ENCODE data around the gene SUGCT. TPM values are rescaled to one million over a fixed set of nuclear protein-coding genes. Genes with fewer than 3 reads are reported as not detected.

SUGCT gene
- total RNA-seq, 2 experiments from 2014 or later: 0.95 to 1.2 TPM

- peaks cover 0 to 8% of the 10 kb centered on the region in 2 experiments for H3K9me3 ChIP-seq (ENCODE audit: control insufficient read depth in 1 of 2, insufficient read depth in 1 of 2, low read length in 2 of 2)
- CTCF ChIA-PET: no interaction called here
- Mint-ChIP-seq H3K4me1 (ENCODE audit: low read depth) (no peaks in the 10 kb centered on the region), H3K4me3 (no peak overlapping the region), H3K9me3 (no peaks in the 10 kb centered on the region), H3K36me3 (ENCODE audit: low read depth) (no peaks in the 10 kb centered on the region), H3K27me3 (peaks cover 5% of the 10 kb centered on the region), H3K27ac (no peak overlapping the region)
- H3K27ac ChIP-seq (ENCODE audit: low read depth in 1 of 2, low read length in 2 of 2): no peak overlapping the region
- H3K36me3 ChIP-seq (ENCODE audit: insufficient read depth, low read length): no peaks in the 10 kb centered on the region
- ATAC-seq (ENCODE audit: poor library complexity) (no peak), DNase-seq (peak in 3 of 14 experiments; percentile 2 to 26 (median 25))
- no peaks in the 10 kb centered on the region for H3K4me1 ChIP-seq (ENCODE audit: insufficient read depth, low read length)
- no peak for TF ChIP-seq CTCF (IDR thresholded peaks at IDR 0.05)
- no peak overlapping the region for H3K4me3 ChIP-seq (ENCODE audit: low read length)
- POLR2A ChIA-PET: no interaction called here
- intact Hi-C loops (cut with DNase I, micrococcal nuclease): loop anchor here in 1 of 2 experiments (10.0 kb wide), 1 partner anchor 370 kb away; no protein-coding TSS in a partner anchor
- H3K27me3 ChIP-seq (ENCODE audit: control insufficient read depth in 1 of 2, insufficient read depth in 2 of 2, low read length in 2 of 2): no peaks in the 10 kb centered on the region
Observed at GRCh38 chr7:40604601-40605438, 470.0 kb downstream of the SUGCT start.

- Histone ChIP-seq H3K27ac (ENCODE audit: low read depth in 1 of 2, low read length in 2 of 2) (no peak overlapping the region), H3K27me3 (ENCODE audit: control insufficient read depth in 1 of 2, insufficient read depth in 2 of 2, low read length in 2 of 2) (no peaks in the 10 kb centered on the region), H3K4me3 (ENCODE audit: low read length) (no peak overlapping the region), H3K9me3 (ENCODE audit: control insufficient read depth in 1 of 2, insufficient read depth in 1 of 2, low read length in 2 of 2) (peaks cover 0 to 8% of the 10 kb centered on the region in 2 experiments), H3K4me1 (ENCODE audit: insufficient read depth, low read length) (no peaks in the 10 kb centered on the region), H3K36me3 (ENCODE audit: insufficient read depth, low read length) (no peaks in the 10 kb centered on the region)
- intact Hi-C loops (cut with DNase I, micrococcal nuclease): loop anchor here in 1 of 2 experiments (10.0 kb wide), 1 partner anchor 374 kb away; no protein-coding TSS in a partner anchor
- H3K4me3 Mint-ChIP-seq: no peak overlapping the region
- no peaks in the 10 kb centered on the region for H3K9me3 Mint-ChIP-seq
- DNase-seq (no peak), ATAC-seq (ENCODE audit: poor library complexity) (no peak)
- CTCF ChIA-PET: no interaction called here
- H3K36me3 Mint-ChIP-seq (ENCODE audit: low read depth): no peaks in the 10 kb centered on the region
- POLR2A ChIA-PET: no interaction called here
- peaks cover 4% of the 10 kb centered on the region for H3K27me3 Mint-ChIP-seq
- H3K27ac Mint-ChIP-seq: no peak overlapping the region
- no peak for TF ChIP-seq CTCF (IDR thresholded peaks at IDR 0.05)
- H3K4me1 Mint-ChIP-seq (ENCODE audit: low read depth): no peaks in the 10 kb centered on the region
Observed at GRCh38 chr7:40608321-40609075, 473.7 kb downstream of the SUGCT start.

GRCh38 chr7:40610461-40610860 is 475.7 kb downstream of the SUGCT start:
- DNase-seq: no peak
- H3K4me3 ChIP-seq (ENCODE audit: low read length): no peak overlapping the region
- peaks cover 0 to 4% of the 10 kb centered on the region in 2 experiments for H3K9me3 ChIP-seq (ENCODE audit: control insufficient read depth in 1 of 2, insufficient read depth in 1 of 2, low read length in 2 of 2)
- no peak overlapping the region for H3K27ac ChIP-seq (ENCODE audit: low read depth in 1 of 2, low read length in 2 of 2)
- Mint-ChIP-seq H3K27ac (no peak overlapping the region), H3K4me3 (no peak overlapping the region), H3K9me3 (no peaks in the 10 kb centered on the region), H3K36me3 (ENCODE audit: low read depth) (no peaks in the 10 kb centered on the region), H3K27me3 (no peaks in the 10 kb centered on the region), H3K4me1 (ENCODE audit: low read depth) (no peaks in the 10 kb centered on the region)
- no peaks in the 10 kb centered on the region for H3K4me1 ChIP-seq (ENCODE audit: insufficient read depth, low read length)
- H3K36me3 ChIP-seq (ENCODE audit: insufficient read depth, low read length): no peaks in the 10 kb centered on the region
- TF ChIP-seq CTCF (IDR thresholded peaks at IDR 0.05): no peak
- ChIA-PET POLR2A (no interaction called here), CTCF (no interaction called here)
- H3K27me3 ChIP-seq (ENCODE audit: control insufficient read depth in 1 of 2, insufficient read depth in 2 of 2, low read length in 2 of 2): no peaks in the 10 kb centered on the region
- ATAC-seq (ENCODE audit: poor library complexity): no peak
- intact Hi-C loops (cut with DNase I, micrococcal nuclease): no loop called here
